Neuronal stem cell (in vitro differentiated cells): ENCODE data around the gene HAPLN3.

Source experiments
- DNase-seq: peaks from one replicate; pipeline ENCODE4 v3.0.0-alpha.2; 2013; ENCODE audit warnings: low spot score
- H2AFZ ChIP-seq: one replicate; pipeline ENCODE4 v1.6.1; 2013; ENCODE audit warnings: mild to moderate bottlenecking, low read length, inconsistent platforms
- H2AK5ac ChIP-seq: 2 replicates; pipeline ENCODE4 v1.6.1; 2013; ENCODE audit warnings: low read depth, mild to moderate bottlenecking, inconsistent platforms, low read length, moderate library complexity, mixed read lengths
- H2BK120ac ChIP-seq: 2 replicates; pipeline ENCODE4 v1.6.1; 2013; ENCODE audit warnings: low read depth, mild to moderate bottlenecking, inconsistent platforms, low read length, moderate library complexity, mixed read lengths
- H2BK12ac ChIP-seq: one replicate; pipeline ENCODE4 v1.6.1; 2013; ENCODE audit warnings: low read length, inconsistent platforms
- H2BK15ac ChIP-seq: 2 replicates; pipeline ENCODE4 v1.6.1; 2013; ENCODE audit warnings: mild to moderate bottlenecking, low read length, inconsistent platforms, mixed read lengths
- H2BK5ac ChIP-seq: one replicate; pipeline ENCODE4 v1.6.1; 2013; ENCODE audit warnings: inconsistent platforms, mild to moderate bottlenecking, low read length, moderate library complexity
- H3K14ac ChIP-seq: one replicate; pipeline ENCODE4 v1.6.1; 2013; ENCODE audit warnings: low read length, inconsistent platforms
- H3K18ac ChIP-seq: 2 replicates; pipeline ENCODE4 v1.6.1; 2013; ENCODE audit warnings: low read length, inconsistent platforms
- H3K23ac ChIP-seq: 2 replicates; pipeline ENCODE4 v1.6.1; 2013; ENCODE audit warnings: low read depth, mild to moderate bottlenecking, mixed read lengths, low read length, inconsistent platforms; ENCODE audit not compliant: poor library complexity
- H3K27ac ChIP-seq: replicated peaks from 3 replicates; pipeline ENCODE4 v1.5.1; 2013; ENCODE audit warnings: low read length, inconsistent platforms
- H3K27me3 ChIP-seq, 3 experiments: 2 replicates each; pipeline ENCODE4 v1.6.1; 2013; ENCODE audit warnings: low read length in 3 of 3, mild to moderate bottlenecking in 2 of 3, inconsistent platforms in 1 of 3, low read depth in 1 of 3, mixed read lengths in 1 of 3, moderate library complexity in 1 of 3; ENCODE audit not compliant: control insufficient read depth in 3 of 3, insufficient read depth in 3 of 3
- H3K36me3 ChIP-seq, 2 donors: replicated peaks in 1 of 2; 2 replicates each; pipeline ENCODE4 v1.6.1; 2013; ENCODE audit warnings: low read length in 2 of 2; ENCODE audit not compliant: control insufficient read depth in 2 of 2, insufficient read depth in 2 of 2
- H3K4ac ChIP-seq: 2 replicates; pipeline ENCODE4 v1.6.1; 2013; ENCODE audit warnings: inconsistent platforms, mild to moderate bottlenecking, low read length, moderate library complexity
- H3K4me1 ChIP-seq, 2 donors: 1 replicate in 1 of 2; 2 replicates in 1 of 2; pipeline ENCODE4 v1.6.1; 2013; ENCODE audit warnings: low read length in 2 of 2, low read depth in 1 of 2; ENCODE audit not compliant: control insufficient read depth in 2 of 2, insufficient read depth in 1 of 2
- H3K4me2 ChIP-seq: one replicate; pipeline ENCODE4 v1.6.1; 2013; ENCODE audit warnings: mild to moderate bottlenecking, low read length, inconsistent platforms; ENCODE audit not compliant: insufficient read depth, poor library complexity, severe bottlenecking
- H3K4me3 ChIP-seq, 2 donors: 2 replicates each; pipeline ENCODE4 v1.5.1; 2013; ENCODE audit warnings: low read length in 2 of 2, mild to moderate bottlenecking in 2 of 2, inconsistent platforms in 1 of 2, moderate library complexity in 1 of 2
- H3K79me1 ChIP-seq: one replicate; pipeline ENCODE4 v1.6.1; 2013; ENCODE audit warnings: low read depth, mild to moderate bottlenecking, inconsistent platforms, low read length, moderate library complexity
- H3K9ac ChIP-seq: one replicate; pipeline ENCODE4 v1.6.1; 2013; ENCODE audit warnings: mild to moderate bottlenecking, low read depth, low read length, inconsistent platforms; ENCODE audit not compliant: poor library complexity
- H3K9me3 ChIP-seq, 2 donors: replicated peaks in 1 of 2; 2 replicates each; pipeline versions ENCODE3 to v1.6.1; 2013; ENCODE audit warnings: low read length in 2 of 2, mild to moderate bottlenecking in 2 of 2, inconsistent platforms in 1 of 2, low read depth in 1 of 2, mixed read lengths in 1 of 2, moderate library complexity in 1 of 2; ENCODE audit not compliant: control insufficient read depth in 2 of 2, insufficient read depth in 1 of 2
- H4K8ac ChIP-seq: one replicate; pipeline ENCODE4 v1.6.1; 2013; ENCODE audit warnings: low read depth, mild to moderate bottlenecking, inconsistent platforms, low read length, moderate library complexity
- H4K91ac ChIP-seq: one replicate; pipeline ENCODE4 v1.6.1; 2013; ENCODE audit warnings: low read length, low read depth, mild to moderate bottlenecking, inconsistent platforms; ENCODE audit not compliant: poor library complexity
- WGBS, 2 donors: extraction: QIAGEN DNeasy Blood & Tissue Kit; methylation state at CpG; one replicate each; pipeline ENCODE4 v1.1.7; 2013; ENCODE audit warnings: missing lambda C conversion rate in 2 of 2, mixed read lengths in 1 of 2; ENCODE audit not compliant: insufficient read length in 2 of 2, insufficient replicate concordance in 1 of 2; ENCODE audit errors: extremely low coverage in 2 of 2; 5-methylcytosine and 5-hydroxymethylcytosine counted together

The HAPLN3 gene

GRCh38 chr15:88904624-88905327, 9.4 kb upstream of the HAPLN3 start:
- H2BK12ac ChIP-seq, result no peak overlapping the region
- H3K4ac ChIP-seq, result no peak overlapping the region
- no peak overlapping the region for H3K14ac ChIP-seq
- H2AK5ac ChIP-seq, result peak overlapping the region; percentile 24
- peak; percentile 75 for DNase-seq
- no peak overlapping the region for H3K4me3 ChIP-seq
- H4K91ac ChIP-seq, result no peak overlapping the region
- no peak overlapping the region for H3K27ac ChIP-seq
- H4K8ac ChIP-seq, result no peak overlapping the region
- H2AFZ ChIP-seq, result no peak overlapping the region
- H2BK120ac ChIP-seq, result no peak overlapping the region
- no peak overlapping the region for H3K4me2 ChIP-seq
- H3K9ac ChIP-seq, result no peak overlapping the region
- H2BK5ac ChIP-seq, result no peak overlapping the region
- H2BK15ac ChIP-seq, result no peak overlapping the region
- no CpG with 5 or more reads among the region's 10 CpGs for WGBS, 2 donors
- no peaks in the 10 kb centered on the region for H3K27me3 ChIP-seq
- no peaks in the 10 kb centered on the region for H3K9me3 ChIP-seq
- peaks cover 0 to 5% of the 10 kb centered on the region in 2 donors for H3K4me1 ChIP-seq
- no peak overlapping the region for H3K23ac ChIP-seq
- peaks cover 51 to 91% of the 10 kb centered on the region in 2 donors for H3K36me3 ChIP-seq
- H3K18ac ChIP-seq, result no peak overlapping the region
- H3K79me1 ChIP-seq, result peaks cover 7% of the 10 kb centered on the region

GRCh38 chr15:88904257-88904623, 8.9 kb upstream of the HAPLN3 start:
- H3K4ac ChIP-seq, result no peak overlapping the region
- H2BK12ac ChIP-seq, result no peak overlapping the region
- no CpG with 5 or more reads among the region's 2 CpGs for WGBS, 2 donors
- H3K79me1 ChIP-seq, result peaks cover 7% of the 10 kb centered on the region
- no peak overlapping the region for H3K14ac ChIP-seq
- H3K27me3 ChIP-seq, result no peaks in the 10 kb centered on the region
- no peak overlapping the region for H3K4me2 ChIP-seq
- H3K27ac ChIP-seq, result no peak overlapping the region
- no peak overlapping the region for H3K23ac ChIP-seq
- no peak overlapping the region for H2BK5ac ChIP-seq
- H2AK5ac ChIP-seq, result peak overlapping the region; percentile 24
- no peak overlapping the region for H2BK120ac ChIP-seq
- H3K9me3 ChIP-seq, result no peaks in the 10 kb centered on the region
- H4K91ac ChIP-seq, result no peak overlapping the region
- H3K4me1 ChIP-seq, result peaks cover 0 to 3% of the 10 kb centered on the region in 2 donors
- H3K18ac ChIP-seq, result no peak overlapping the region
- no peak overlapping the region for H4K8ac ChIP-seq
- no peak overlapping the region for H3K4me3 ChIP-seq
- H2AFZ ChIP-seq, result no peak overlapping the region
- no peak for DNase-seq
- peaks cover 49 to 91% of the 10 kb centered on the region in 2 donors for H3K36me3 ChIP-seq
- no peak overlapping the region for H2BK15ac ChIP-seq
- no peak overlapping the region for H3K9ac ChIP-seq

GRCh38 chr15:88902846-88903245, 7.5 kb upstream of the HAPLN3 start:
- H3K27me3 ChIP-seq, result no peaks in the 10 kb centered on the region
- no peak overlapping the region for H2BK12ac ChIP-seq
- H3K18ac ChIP-seq, result no peak overlapping the region
- H4K8ac ChIP-seq, result no peak overlapping the region
- no CpG with 5 or more reads among the region's 2 CpGs for WGBS, 2 donors
- H3K79me1 ChIP-seq, result peaks cover 7% of the 10 kb centered on the region
- no peak overlapping the region for H2BK15ac ChIP-seq
- peaks cover 48 to 78% of the 10 kb centered on the region in 2 donors for H3K36me3 ChIP-seq
- H4K91ac ChIP-seq, result no peak overlapping the region
- H3K14ac ChIP-seq, result no peak overlapping the region
- H2BK120ac ChIP-seq, result no peak overlapping the region
- H3K4ac ChIP-seq, result no peak overlapping the region
- H3K9ac ChIP-seq, result no peak overlapping the region
- no peak overlapping the region for H2AK5ac ChIP-seq
- peaks cover 0 to 9% of the 10 kb centered on the region in 2 donors for H3K4me1 ChIP-seq
- no peak overlapping the region for H3K23ac ChIP-seq
- H3K4me2 ChIP-seq, result no peak overlapping the region
- DNase-seq, result no peak
- no peak overlapping the region for H3K27ac ChIP-seq
- H3K9me3 ChIP-seq, result no peaks in the 10 kb centered on the region
- no peak overlapping the region for H3K4me3 ChIP-seq
- no peak overlapping the region for H2BK5ac ChIP-seq
- no peak overlapping the region for H2AFZ ChIP-seq

- H3K4me1 ChIP-seq, result peaks cover 2 to 13% of the 10 kb centered on the region in 2 donors
- no CpG with 5 or more reads among the region's 6 CpGs for WGBS, 2 donors
- H3K79me1 ChIP-seq, result peaks cover 7% of the 10 kb centered on the region
- no peak overlapping the region for H2BK15ac ChIP-seq
- H3K4me2 ChIP-seq, result no peak overlapping the region
- no peak for DNase-seq
- no peak overlapping the region for H3K23ac ChIP-seq
- no peak overlapping the region for H3K9ac ChIP-seq
- H4K8ac ChIP-seq, result no peak overlapping the region
- H2AK5ac ChIP-seq, result no peak overlapping the region
- no peak overlapping the region for H2BK120ac ChIP-seq
- H3K27me3 ChIP-seq, result no peaks in the 10 kb centered on the region
- no peak overlapping the region for H3K4me3 ChIP-seq
- no peak overlapping the region for H2AFZ ChIP-seq
- no peak overlapping the region for H3K18ac ChIP-seq
- H2BK12ac ChIP-seq, result no peak overlapping the region
- H3K36me3 ChIP-seq, result peaks cover 46 to 73% of the 10 kb centered on the region in 2 donors
- no peak overlapping the region for H3K27ac ChIP-seq
- H3K9me3 ChIP-seq, result no peaks in the 10 kb centered on the region
- no peak overlapping the region for H4K91ac ChIP-seq
- H2BK5ac ChIP-seq, result no peak overlapping the region
- H3K14ac ChIP-seq, result no peak overlapping the region
- no peak overlapping the region for H3K4ac ChIP-seq
Measured at GRCh38 chr15:88902221-88902835, 7.0 kb upstream of the HAPLN3 start.
